H1 (cell line): Measurements from ENCODE around the gene NFASC. TPM values are rescaled to one million over a fixed set of nuclear protein-coding genes. Genes with fewer than 3 reads are reported as not detected.
A peak's percentile ranks its signal among the peaks of the same experiment; 100 is the strongest.

ENCODE experiments used
- CTCF ChIA-PET: fragments of 300-600 bp; sonication (Branson Sonifier 250); formaldehyde crosslinking; loops from one replicate; lab custom pipeline; 2021; ENCODE audit not compliant: partially characterized antibody; lab: Charles Lee
- POLR2A ChIA-PET: fragments of 300-600 bp; sonication (Branson Sonifier 250); formaldehyde crosslinking; loops from one replicate; lab custom pipeline; 2021; ENCODE audit warnings: inconsistent platforms; ENCODE audit not compliant: partially characterized antibody; lab: Charles Lee
- DNase-seq, 2 experiments: peaks; one replicate each; pipeline versions ENCODE4 v3.0.0 to v3.0.0-alpha.2; 2010 to 2022; ENCODE audit warnings: low spot score in 2 of 2, low read depth in 1 of 2, mixed read lengths in 1 of 2
- FAIRE-seq: peaks from 2 replicates; lab custom pipeline; 2011; peaks lifted over from hg19 to GRCh38; lab: Jason Lieb, UNC
- H2AFZ ChIP-seq: 2 replicates; pipeline ENCODE4 v1.8.1; 2012; ENCODE audit warnings: low read length, inconsistent platforms
- H2AK5ac ChIP-seq: 2 replicates; pipeline ENCODE4 v1.6.1; 2013; ENCODE audit warnings: low read depth, low read length
- H2BK120ac ChIP-seq: replicated peaks from 2 replicates; pipeline ENCODE3; 2013; ENCODE audit warnings: low read depth, low read length, inconsistent platforms
- H2BK12ac ChIP-seq: 2 replicates; pipeline ENCODE4 v1.6.1; 2013; ENCODE audit warnings: low read depth, low read length
- H2BK15ac ChIP-seq: 2 replicates; pipeline ENCODE4 v1.6.1; 2013; ENCODE audit warnings: low read length
- H2BK20ac ChIP-seq: 2 replicates; pipeline ENCODE4 v1.6.1; 2013; ENCODE audit warnings: low read length
- H2BK5ac ChIP-seq: 2 replicates; pipeline ENCODE4 v1.6.1; 2013; ENCODE audit warnings: low read depth, low read length
- H3K14ac ChIP-seq: 2 replicates; pipeline ENCODE4 v1.6.1; 2013; ENCODE audit warnings: inconsistent platforms; ENCODE audit not compliant: insufficient read length
- H3K18ac ChIP-seq: 2 replicates; pipeline ENCODE4 v1.6.1; 2013; ENCODE audit warnings: low read length; ENCODE audit errors: extremely low read depth
- H3K23ac ChIP-seq: 2 replicates; pipeline ENCODE4 v1.6.1; 2013; ENCODE audit warnings: inconsistent platforms; ENCODE audit not compliant: insufficient read length
- H3K23me2 ChIP-seq: 2 replicates; pipeline ENCODE4 v1.6.1; 2013; ENCODE audit warnings: low read depth, low read length
- H3K27ac ChIP-seq: 2 replicates; pipeline ENCODE4 v1.6.1; 2011; ENCODE audit warnings: low read depth, low read length, inconsistent platforms
- H3K27me3 ChIP-seq, 4 experiments: replicated peaks in 1 of 4; 1 replicate in 1 of 4; 2 replicates in 3 of 4; pipeline versions ENCODE4 v1.6.1 to v1.8.1; 2011 to 2013; ENCODE audit warnings: low read length in 3 of 4, mild to moderate bottlenecking in 3 of 4, inconsistent platforms in 2 of 4, mixed read lengths in 2 of 4, moderate library complexity in 1 of 4; ENCODE audit not compliant: control insufficient read depth in 3 of 4, insufficient read depth in 3 of 4; ENCODE audit errors: extremely low read depth in 1 of 4
- H3K36me3 ChIP-seq, 4 experiments: 2 replicates each; pipeline versions ENCODE4 v1.6.1 to v1.8.1; 2011 to 2013; ENCODE audit warnings: mild to moderate bottlenecking in 4 of 4, low read length in 3 of 4, moderate library complexity in 2 of 4, control low read depth in 1 of 4, inconsistent platforms in 1 of 4; ENCODE audit not compliant: insufficient read depth in 4 of 4, control insufficient read depth in 2 of 4
- H3K4ac ChIP-seq: replicated peaks from 2 replicates; pipeline ENCODE3; 2013; ENCODE audit warnings: low read length, low read depth, mixed read lengths, inconsistent platforms; ENCODE audit not compliant: insufficient read length
- H3K4me1 ChIP-seq, 4 experiments: replicated peaks in 1 of 4; 1 replicate in 1 of 4; 2 replicates in 3 of 4; pipeline versions ENCODE4 v1.6.1 to v1.8.1; 2011 to 2013; ENCODE audit warnings: low read length in 3 of 4, inconsistent platforms in 2 of 4, mixed read lengths in 1 of 4; ENCODE audit not compliant: insufficient read depth in 4 of 4, control insufficient read depth in 3 of 4
- H3K4me2 ChIP-seq, 2 experiments: 2 replicates each; pipeline versions ENCODE4 v1.6.1 to v1.8.1; 2011 to 2013; ENCODE audit warnings: low read depth in 2 of 2, low read length in 2 of 2, control low read depth in 1 of 2, inconsistent platforms in 1 of 2, mild to moderate bottlenecking in 1 of 2; ENCODE audit not compliant: insufficient read depth in 1 of 2
- H3K4me3 ChIP-seq, 4 experiments: fragments of 200-600, 300-600 bp in 1 of 4; sonication (generic), shearing (Covaris generic), sonication (Bioruptor Twin) in 1 of 4; 2 replicates each; pipeline versions ENCODE4 v1.5.1 to v1.8.1; 2011 to 2016; ENCODE audit warnings: low read length in 4 of 4, low read depth in 3 of 4, control low read depth in 2 of 4, inconsistent platforms in 2 of 4, mild to moderate bottlenecking in 2 of 4, mixed read lengths in 1 of 4, moderate library complexity in 1 of 4; ENCODE audit not compliant: insufficient read depth in 2 of 4; ENCODE audit errors: extremely low read depth in 1 of 4
- H3K56ac ChIP-seq: replicated peaks from 2 replicates; pipeline ENCODE3; 2013; ENCODE audit warnings: low read depth, mild to moderate bottlenecking, mixed read lengths, low read length, inconsistent platforms; ENCODE audit not compliant: insufficient read length
- H3K79me1 ChIP-seq: 2 replicates; pipeline ENCODE4 v1.6.1; 2013; ENCODE audit warnings: low read depth, low read length, control low read depth
- H3K79me2 ChIP-seq, 2 experiments: 2 replicates each; pipeline versions ENCODE4 v1.6.1 to v1.8.1; 2012 to 2013; ENCODE audit warnings: low read length in 2 of 2, mild to moderate bottlenecking in 2 of 2, inconsistent platforms in 1 of 2; ENCODE audit not compliant: insufficient read depth in 2 of 2, control insufficient read depth in 1 of 2
- H3K9ac ChIP-seq, 4 experiments: replicated peaks in 1 of 4; 1 replicate in 1 of 4; 2 replicates in 3 of 4; pipeline versions ENCODE4 v1.6.1 to v1.8.1; 2011 to 2013; ENCODE audit warnings: low read depth in 3 of 4, low read length in 3 of 4, control low read depth in 2 of 4, mild to moderate bottlenecking in 2 of 4, moderate library complexity in 2 of 4, inconsistent platforms in 1 of 4; ENCODE audit errors: extremely low read depth in 1 of 4
- H3K9me3 ChIP-seq, 2 experiments: 2 replicates each; pipeline versions ENCODE4 v1.6.1 to v1.8.1; 2012 to 2013; ENCODE audit warnings: mild to moderate bottlenecking in 2 of 2, moderate library complexity in 2 of 2, control low read depth in 1 of 2, inconsistent platforms in 1 of 2, low read depth in 1 of 2, low read length in 1 of 2, mixed read lengths in 1 of 2; ENCODE audit not compliant: insufficient read depth in 2 of 2
- H4K20me1 ChIP-seq, 2 experiments: replicated peaks in 1 of 2; 2 replicates each; pipeline versions ENCODE3 to v1.8.1; 2011 to 2013; ENCODE audit warnings: inconsistent platforms in 2 of 2, low read length in 2 of 2, mild to moderate bottlenecking in 1 of 2; ENCODE audit not compliant: insufficient read depth in 2 of 2, control insufficient read depth in 1 of 2
- H4K5ac ChIP-seq: 2 replicates; pipeline ENCODE4 v1.6.1; 2013; ENCODE audit warnings: low read length, low read depth, mixed read lengths, inconsistent platforms; ENCODE audit not compliant: insufficient read length
- H4K8ac ChIP-seq: 2 replicates; pipeline ENCODE4 v1.8.0; 2013; ENCODE audit warnings: mild to moderate bottlenecking, moderate library complexity, low read length, inconsistent platforms; ENCODE audit not compliant: insufficient read depth; ENCODE audit errors: extremely low read depth
- H4K91ac ChIP-seq: replicated peaks from 2 replicates; pipeline ENCODE3; 2013; ENCODE audit warnings: low read length, mixed read lengths, inconsistent platforms; ENCODE audit not compliant: insufficient read length
- CTBP2 ChIP-seq: IDR thresholded peaks from 2 replicates; pipeline ENCODE4 v1.7.0; 2011; ENCODE audit warnings: borderline replicate concordance, mild to moderate bottlenecking, moderate library complexity, mixed read lengths, low read length; ENCODE audit not compliant: insufficient read depth, insufficient read length
- CTCF ChIP-seq, 3 experiments: IDR thresholded peaks; 1 replicate in 2 of 3; 2 replicates in 1 of 3; pipeline versions ENCODE4 v1.5.1 to v1.6.1; 2011; ENCODE audit warnings: low read length in 3 of 3, mild to moderate bottlenecking in 3 of 3, inconsistent platforms in 2 of 3, low read depth in 1 of 3, moderate library complexity in 1 of 3; ENCODE audit not compliant: insufficient read depth in 1 of 3; ENCODE audit errors: control extremely low read depth in 1 of 3
- GTF2F1 ChIP-seq: IDR thresholded peaks from 2 replicates; pipeline ENCODE4 v1.6.1; 2012; ENCODE audit warnings: low read depth, low read length, improper control_type of control experiment, borderline replicate concordance
- MAX ChIP-seq: IDR thresholded peaks from 2 replicates; pipeline ENCODE4 v1.6.1; 2012; ENCODE audit warnings: inconsistent platforms
- NANOG ChIP-seq: IDR thresholded peaks from 2 replicates; pipeline ENCODE4 v1.6.1; 2011; ENCODE audit warnings: low read length, low read depth, mild to moderate bottlenecking, inconsistent platforms; ENCODE audit not compliant: insufficient read depth, poor library complexity, severe bottlenecking
- WGBS, 2 experiments: shearing (Covaris generic) in 1 of 2; methylation state at CpG; one replicate each; pipeline versions ENCODE4 v1.1.6 to v1.1.7; 2013 to 2015; ENCODE audit warnings: low lambda C conversion rate in 2 of 2, mixed read lengths in 2 of 2, inconsistent platforms in 1 of 2, low coverage in 1 of 2, missing lambda C conversion rate in 1 of 2; ENCODE audit not compliant: insufficient replicate concordance in 2 of 2, insufficient coverage in 1 of 2, insufficient read length in 1 of 2; ENCODE audit errors: extremely low coverage in 1 of 2, missing lambda C conversion rate in 1 of 2; 5-methylcytosine and 5-hydroxymethylcytosine counted together
- polyA plus RNA-seq, 7 experiments: library from polyadenylated mRNA; depleted of rRNA in 3 of 7; stranded (reverse) in 5 of 7; unstranded in 2 of 7; fragments of >200 nt in 5 of 7; fragments of 200-250 nt in 2 of 7; gene quantifications; 1 replicate in 5 of 7; 2 replicates in 1 of 7; 4 replicates in 1 of 7; pipeline versions ENCODE4 v1.2.1 to v1.2.3, GENCODE V29; 2011 to 2013; ENCODE audit warnings: missing spikeins in 2 of 7, mixed read lengths in 2 of 7
- total RNA-seq: library from RNA; stranded (reverse); fragmentation: NEBNext Ultra II Directional; extraction: Animal tissue kit (Norgen Biotek cat#: 25700); gene quantifications from 2 replicates; pipeline ENCODE4 v1.2.1, GENCODE V29; 2021

NFASC gene
- total and polyA plus RNA-seq, 2 of the 8 experiments (the other 6 are each of a cell fraction or from before 2014, with no cell fraction given) = 5.0 to 15.2 TPM

- no peaks in the 10 kb centered on the region for H4K20me1 ChIP-seq
- WGBS, 2 experiments = 58% methylated on average over 11 of the region's 11 CpGs; no CpG with 5 or more reads in 1 of the 2 experiments
- no peak overlapping the region for H3K14ac ChIP-seq
- no peak for FAIRE-seq
- H2BK120ac ChIP-seq = no peak overlapping the region
- H3K4me3 ChIP-seq = no peak overlapping the region
- no peaks in the 10 kb centered on the region for H3K36me3 ChIP-seq
- peak overlapping the region; percentile 29; the same call in 1 of the 2 replicates for H2BK20ac ChIP-seq
- no peaks in the 10 kb centered on the region for H3K9me3 ChIP-seq
- H2AFZ ChIP-seq = no peak overlapping the region
- no peak overlapping the region for H3K56ac ChIP-seq
- H2AK5ac ChIP-seq = peak overlapping the region; percentile 91; the same call in 1 of the 2 replicates
- no peaks in the 10 kb centered on the region for H3K23me2 ChIP-seq
- ChIA-PET POLR2A (interaction anchor here (1.0 to 1.6 kb wide), 3 partner anchors 9 to 106 kb away, joined by 3 to 4 read pairs (median 4); no protein-coding TSS in a partner anchor), CTCF (interaction anchor here (0.7 to 5.4 kb wide), 17 partner anchors 9 to 362 kb away, joined by 3 to 59 read pairs (median 3); no protein-coding TSS in a partner anchor)
- H2BK15ac ChIP-seq = peak overlapping the region; percentile 31; the same call in 1 of the 2 replicates
- H3K4ac ChIP-seq = peak overlapping the region; percentile 29
- H4K8ac ChIP-seq = no peak overlapping the region
- H3K79me2 ChIP-seq = no peaks in the 10 kb centered on the region
- H3K23ac ChIP-seq = no peak overlapping the region
- H4K5ac ChIP-seq = no peak overlapping the region
- H4K91ac ChIP-seq = peak overlapping the region; percentile 40
- H3K18ac ChIP-seq = peak overlapping the region; percentile 9; the same call in 1 of the 2 replicates
- peak overlapping the region; percentile 83; the same call in 1 of the 2 replicates for H2BK5ac ChIP-seq
- peak in 1 of 2 experiments; percentile 57 for DNase-seq
- H3K27me3 ChIP-seq = no peaks in the 10 kb centered on the region
- peaks cover 21 to 37% (median 26%) of the 10 kb centered on the region in 4 experiments for H3K4me1 ChIP-seq
- H3K4me2 ChIP-seq = peak overlapping the region in 1 of 2 experiments; percentile 22; a peak in 2 of 4 replicates
- peak overlapping the region; percentile 98; the same call in 1 of the 2 replicates for H2BK12ac ChIP-seq
- no peak overlapping the region for H3K27ac ChIP-seq
- no peak overlapping the region for H3K9ac ChIP-seq
- TF ChIP-seq MAX (no peak), CTCF (IDR thresholded peaks at IDR 0.05; ENCODE audit: control extremely low read depth in 1 of 3, insufficient read depth in 1 of 3, low read depth in 1 of 3, low read length in 3 of 3) (peak in 1 of 3 experiments; percentile 10; a peak in 1 of 4 replicates), GTF2F1 (no peak), CTBP2 (peak; percentile 79), NANOG (no peak)
- H3K79me1 ChIP-seq = no peaks in the 10 kb centered on the region
These were observed 57.3 kb downstream of the NFASC start for GRCh38 chr1:204927673-204928641.
